Endothelial cell of umbilical vein (primary cell): ENCODE data around the gene LCOR. TPM values are rescaled to one million over a fixed set of nuclear protein-coding genes. Genes with fewer than 3 reads are reported as not detected.
A peak's percentile ranks its signal among the peaks of the same experiment; 100 is the strongest.

Experiments used
- BruUV-seq: library from RNA; stranded (reverse); fragments of 400-500 nt; replicated peaks from 2 replicates; lab custom pipeline; 2021; lab: Mats Ljungman, UMichigan
- CTCF ChIA-PET: fragments of 300-600, 350-600 bp; sonication (Branson Sonifier 250); formaldehyde crosslinking; loops from one replicate; lab custom pipeline; 2021; ENCODE audit warnings: antibody characterized with exemption, inconsistent platforms; lab: Charles Lee
- POLR2A ChIA-PET: fragments of 300-600, 350-600 bp; sonication (Branson Sonifier 250); formaldehyde crosslinking; loops from one replicate; lab custom pipeline; 2021; ENCODE audit warnings: antibody characterized with exemption, inconsistent platforms; lab: Charles Lee
- DNase-seq: peaks from one replicate; pipeline ENCODE4 v3.0.0-alpha.2; 2011; ENCODE audit warnings: low read depth, low spot score
- FAIRE-seq: peaks from 2 replicates; lab custom pipeline; 2011; peaks lifted over from hg19 to GRCh38; lab: Jason Lieb, UNC
- H2AFZ ChIP-seq: 2 replicates; pipeline ENCODE4 v1.6.0; 2012; ENCODE audit warnings: low read depth, low read length, control low read depth, inconsistent platforms
- H3K27ac ChIP-seq: 2 replicates; pipeline ENCODE4 v1.5.1; 2011; ENCODE audit warnings: low read depth, mild to moderate bottlenecking, control low read depth, low read length, moderate library complexity; ENCODE audit not compliant: insufficient read depth
- H3K27me3 ChIP-seq, 2 experiments: 2 replicates each; pipeline versions ENCODE4 v1.6.0 to v1.6.1; 2011; ENCODE audit warnings: low read length in 2 of 2, mixed read lengths in 1 of 2; ENCODE audit not compliant: control insufficient read depth in 2 of 2, insufficient read depth in 2 of 2
- H3K36me3 ChIP-seq, 2 experiments: 2 replicates in 1 of 2; 3 replicates in 1 of 2; pipeline ENCODE4 v1.5.1; 2011; ENCODE audit warnings: low read length in 2 of 2, mild to moderate bottlenecking in 1 of 2, moderate library complexity in 1 of 2; ENCODE audit not compliant: control insufficient read depth in 2 of 2, insufficient read depth in 2 of 2; ENCODE audit errors: extremely low read depth in 1 of 2
- H3K4me1 ChIP-seq: 3 replicates; pipeline ENCODE4 v1.5.1; 2011; ENCODE audit warnings: mild to moderate bottlenecking, low read length; ENCODE audit not compliant: control insufficient read depth, insufficient read depth; ENCODE audit errors: extremely low read depth
- H3K4me2 ChIP-seq: 2 replicates; pipeline ENCODE4 v1.6.1; 2011; ENCODE audit warnings: low read length, control low read depth, mixed read lengths; ENCODE audit not compliant: insufficient read depth
- H3K4me3 ChIP-seq, 3 experiments: fragments of 200-600 bp in 1 of 3; sonication (generic), shearing (Covaris generic) in 1 of 3; replicated peaks in 1 of 3; 2 replicates each; pipeline ENCODE4 v1.5.1; 2011 to 2016; ENCODE audit warnings: control low read depth in 3 of 3, low read length in 3 of 3, mild to moderate bottlenecking in 2 of 3, inconsistent platforms in 1 of 3, low read depth in 1 of 3, moderate library complexity in 1 of 3; ENCODE audit not compliant: insufficient read depth in 1 of 3
- H3K79me2 ChIP-seq: 2 replicates; pipeline ENCODE4 v1.6.0; 2012; ENCODE audit warnings: low read length, inconsistent platforms; ENCODE audit not compliant: control insufficient read depth, insufficient read depth
- H3K9ac ChIP-seq: replicated peaks from 2 replicates; pipeline ENCODE3; 2011; ENCODE audit warnings: low read length, control low read depth; ENCODE audit not compliant: insufficient read depth; ENCODE audit errors: extremely low read depth
- H3K9me1 ChIP-seq: replicated peaks from 3 replicates; pipeline ENCODE4 v1.6.0; 2011; ENCODE audit warnings: mild to moderate bottlenecking, low read length; ENCODE audit not compliant: control insufficient read depth, insufficient read depth; ENCODE audit errors: extremely low read depth
- H3K9me3 ChIP-seq: replicated peaks from 2 replicates; pipeline ENCODE4 v1.5.1; 2012; ENCODE audit warnings: low read length, inconsistent platforms; ENCODE audit not compliant: control insufficient read depth, insufficient read depth
- H4K20me1 ChIP-seq: replicated peaks from 2 replicates; pipeline ENCODE3; 2011; ENCODE audit warnings: mild to moderate bottlenecking, low read length; ENCODE audit not compliant: control insufficient read depth, insufficient read depth; ENCODE audit errors: extremely low read depth
- EZH2 ChIP-seq: IDR thresholded peaks from 2 replicates; pipeline ENCODE4 v1.6.1; 2012; ENCODE audit warnings: borderline replicate concordance, low read depth, mild to moderate bottlenecking, moderate library complexity, low read length, inconsistent platforms; ENCODE audit not compliant: severe bottlenecking
- FOS ChIP-seq: IDR thresholded peaks from 2 replicates; pipeline ENCODE4 v1.6.1; 2011; ENCODE audit warnings: mild to moderate bottlenecking, low read length, moderate library complexity, borderline replicate concordance; ENCODE audit not compliant: insufficient read depth
- GATA2 ChIP-seq: IDR thresholded peaks from 2 replicates; pipeline ENCODE4 v1.7.0; 2011; ENCODE audit warnings: low read depth, mild to moderate bottlenecking, moderate library complexity, mixed read lengths, low read length; ENCODE audit not compliant: insufficient read length, insufficient read depth
- JUN ChIP-seq: IDR thresholded peaks from 2 replicates; pipeline ENCODE4 v1.6.1; 2011; ENCODE audit warnings: borderline replicate concordance, low read depth; ENCODE audit not compliant: insufficient read length, insufficient read depth
- MYC ChIP-seq: IDR thresholded peaks from one replicate; pipeline ENCODE4 v1.6.1; 2011; ENCODE audit warnings: mild to moderate bottlenecking, low read depth, low read length
- POLR2A ChIP-seq: IDR thresholded peaks from 2 replicates; pipeline ENCODE4 v1.6.1; 2012; ENCODE audit warnings: low read depth, mild to moderate bottlenecking, control low read depth, low read length
- POLR2AphosphoS5 ChIP-seq: IDR thresholded peaks from 2 replicates; pipeline ENCODE4 v1.6.1; 2012; ENCODE audit warnings: low read depth, mild to moderate bottlenecking, control low read depth, low read length, moderate library complexity; ENCODE audit not compliant: insufficient read depth
- dilution Hi-C: fragments of 300-500 bp; cut with MboI; formaldehyde crosslinking; loops from one replicate; pipeline ENCODE4 v1.15.0; 2019; ENCODE audit warnings: low sequenced_read_pairs; ENCODE audit not compliant: extremely low pct_ligation_motif_present
- intact Hi-C: fragments of 100-400 bp; cut with micrococcal nuclease; formaldehyde crosslinking; loops from one replicate; pipeline ENCODE4 v1.10.0; 2022
- polyA plus RNA-seq, 4 experiments: library from polyadenylated mRNA; depleted of rRNA in 3 of 4; stranded (reverse) in 3 of 4; unstranded in 1 of 4; fragments of >200 nt; gene quantifications; 2 replicates each; pipeline versions ENCODE4 v1.2.1 to v1.2.3, GENCODE V29; 2011 to 2012; ENCODE audit warnings: missing spikeins in 1 of 4
- total RNA-seq: library from RNA; stranded (reverse); gene quantifications from 2 replicates; pipeline ENCODE4 v1.2.3, GENCODE V29; 2021
- TF ChIP-seq, protein P1 (sequence below): IDR thresholded peaks from 2 replicates; pipeline ENCODE4 v1.6.1; 2011; ENCODE audit not compliant: insufficient read depth, insufficient read length
- TF ChIP-seq, protein P2 (sequence below), 2 donors: IDR thresholded peaks; 1 replicate in 1 of 2; 2 replicates in 1 of 2; pipeline ENCODE4 v1.5.1; 2011; ENCODE audit warnings: low read length in 2 of 2, mild to moderate bottlenecking in 2 of 2, moderate library complexity in 2 of 2, control low read depth in 1 of 2, inconsistent platforms in 1 of 2, low read depth in 1 of 2; ENCODE audit not compliant: insufficient read depth in 1 of 2; ENCODE audit errors: extremely low read depth in 1 of 2

Gene LCOR
- total and polyA plus RNA-seq, 2 donors (not counting 3 experiments of a cell fraction or from before 2014, with no cell fraction given) = 11.6 to 39.0 TPM

DNA sequence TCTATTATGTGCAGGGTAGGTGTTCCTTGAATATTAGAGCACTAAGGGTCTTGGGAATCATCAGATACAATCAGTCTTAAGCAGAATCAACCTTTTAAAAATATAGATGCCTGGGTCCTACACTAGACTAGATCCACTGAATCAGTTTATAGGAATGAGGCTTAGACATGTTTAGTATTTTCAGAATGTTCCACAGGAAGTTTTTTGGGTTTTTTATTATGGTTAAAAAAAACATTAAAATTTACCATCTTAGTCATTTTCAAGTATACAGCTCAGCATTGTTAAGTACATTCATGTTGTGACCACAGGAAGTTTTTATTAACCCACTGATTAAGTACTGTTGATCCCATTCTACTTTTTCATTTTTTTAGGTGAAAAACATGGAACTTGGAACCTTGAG, 135.7 kb downstream of the LCOR start:
- FAIRE-seq = no peak
- Histone ChIP-seq H4K20me1 (peaks cover 2% of the 10 kb centered on the region), H3K36me3 (no peaks in the 10 kb centered on the region), H3K9ac (no peak overlapping the region), H3K4me2 (no peak overlapping the region), H3K79me2 (no peaks in the 10 kb centered on the region), H3K4me1 (peaks cover 5% of the 10 kb centered on the region), H3K4me3 (no peak overlapping the region), H2AFZ (no peak overlapping the region), H3K27ac (no peak overlapping the region), H3K27me3 (no peaks in the 10 kb centered on the region), H3K9me3 (no peaks in the 10 kb centered on the region), H3K9me1 (no peaks in the 10 kb centered on the region)
- TF ChIP-seq FOS = no peak
- DNase-seq = peak; percentile 9
- CTCF ChIA-PET = no interaction called here
- dilution Hi-C loops = no loop called here
- BruUV-seq = no TSS peak
- POLR2A ChIA-PET = no interaction called here
- intact Hi-C loops = no loop called here

DNA sequence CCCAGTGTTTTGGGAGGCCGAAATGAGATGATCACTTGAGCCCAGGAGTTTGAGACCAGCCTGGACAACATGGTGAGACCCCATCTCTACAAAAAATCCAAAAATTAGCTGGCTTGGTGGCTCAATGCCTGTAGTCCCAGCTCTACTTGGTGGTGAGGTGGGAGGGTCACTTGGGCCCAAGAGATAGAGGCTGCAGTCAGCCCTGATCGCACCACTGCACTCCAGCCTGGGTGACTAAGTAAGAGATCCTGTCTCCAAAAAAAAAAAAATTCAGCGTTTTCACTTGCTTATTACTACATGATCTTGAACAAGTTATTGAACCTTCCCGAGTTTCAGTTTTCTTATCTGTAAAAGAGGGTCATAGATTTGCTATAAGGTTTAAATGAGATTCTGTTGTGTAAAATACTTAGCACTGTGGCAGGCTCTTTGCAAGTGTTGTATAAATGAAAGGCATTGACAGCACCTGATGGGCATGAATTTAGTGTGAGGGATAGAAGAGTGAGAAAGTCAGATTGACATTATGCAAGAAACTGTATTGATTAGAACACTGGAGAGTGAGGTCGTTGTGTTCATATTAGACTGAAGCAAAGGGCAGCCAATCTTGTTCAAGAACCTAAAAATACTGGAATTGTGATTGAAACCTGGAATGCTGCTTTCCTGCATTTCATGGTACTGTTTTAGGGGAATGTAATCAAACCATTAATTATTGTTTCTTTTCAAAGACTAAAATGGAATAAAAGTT, 136.8 kb downstream of the LCOR start:
- H3K4me3 ChIP-seq = no peak overlapping the region
- no peaks in the 10 kb centered on the region for H3K36me3 ChIP-seq
- H3K9me3 ChIP-seq = no peaks in the 10 kb centered on the region
- H3K79me2 ChIP-seq = no peaks in the 10 kb centered on the region
- no peak for DNase-seq
- intact Hi-C loops (no loop called here), dilution Hi-C loops (no loop called here)
- no peak overlapping the region for H2AFZ ChIP-seq
- H4K20me1 ChIP-seq = no peaks in the 10 kb centered on the region
- BruUV-seq = no TSS peak
- H3K9ac ChIP-seq = no peak overlapping the region
- H3K27ac ChIP-seq = no peak overlapping the region
- ChIA-PET CTCF (no interaction called here), POLR2A (no interaction called here)
- FAIRE-seq = no peak
- H3K27me3 ChIP-seq = no peaks in the 10 kb centered on the region
- H3K4me1 ChIP-seq = peaks cover 5% of the 10 kb centered on the region
- TF ChIP-seq, protein P1, sequence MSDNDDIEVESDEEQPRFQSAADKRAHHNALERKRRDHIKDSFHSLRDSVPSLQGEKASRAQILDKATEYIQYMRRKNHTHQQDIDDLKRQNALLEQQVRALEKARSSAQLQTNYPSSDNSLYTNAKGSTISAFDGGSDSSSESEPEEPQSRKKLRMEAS = no peak
- TF ChIP-seq POLR2A (no peak), MYC (no peak), JUN (no peak), FOS (no peak), GATA2 (no peak), EZH2 (no peak), POLR2AphosphoS5 (no peak)
- TF ChIP-seq, protein P2, sequence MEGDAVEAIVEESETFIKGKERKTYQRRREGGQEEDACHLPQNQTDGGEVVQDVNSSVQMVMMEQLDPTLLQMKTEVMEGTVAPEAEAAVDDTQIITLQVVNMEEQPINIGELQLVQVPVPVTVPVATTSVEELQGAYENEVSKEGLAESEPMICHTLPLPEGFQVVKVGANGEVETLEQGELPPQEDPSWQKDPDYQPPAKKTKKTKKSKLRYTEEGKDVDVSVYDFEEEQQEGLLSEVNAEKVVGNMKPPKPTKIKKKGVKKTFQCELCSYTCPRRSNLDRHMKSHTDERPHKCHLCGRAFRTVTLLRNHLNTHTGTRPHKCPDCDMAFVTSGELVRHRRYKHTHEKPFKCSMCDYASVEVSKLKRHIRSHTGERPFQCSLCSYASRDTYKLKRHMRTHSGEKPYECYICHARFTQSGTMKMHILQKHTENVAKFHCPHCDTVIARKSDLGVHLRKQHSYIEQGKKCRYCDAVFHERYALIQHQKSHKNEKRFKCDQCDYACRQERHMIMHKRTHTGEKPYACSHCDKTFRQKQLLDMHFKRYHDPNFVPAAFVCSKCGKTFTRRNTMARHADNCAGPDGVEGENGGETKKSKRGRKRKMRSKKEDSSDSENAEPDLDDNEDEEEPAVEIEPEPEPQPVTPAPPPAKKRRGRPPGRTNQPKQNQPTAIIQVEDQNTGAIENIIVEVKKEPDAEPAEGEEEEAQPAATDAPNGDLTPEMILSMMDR (IDR thresholded peaks at IDR 0.05; ENCODE audit: extremely low read depth in 1 of 2, insufficient read depth in 1 of 2, low read depth in 1 of 2, low read length in 2 of 2) = no peak
- H3K4me2 ChIP-seq = no peak overlapping the region
- no peaks in the 10 kb centered on the region for H3K9me1 ChIP-seq
